Loucy (cell line): ENCODE data around the gene KDM6A.

Experiments used
- H2AFZ ChIP-seq: fragments of 200-600 bp; sonication (generic); 2 replicates; pipeline ENCODE4 v1.6.0; 2016; ENCODE audit warnings: antibody characterized with exemption, mild to moderate bottlenecking, low read length, moderate library complexity
- H3F3A ChIP-seq: fragments of 200-600 bp; 2 replicates; pipeline ENCODE4 v1.6.0; 2016; ENCODE audit warnings: antibody characterized with exemption, low read depth, mild to moderate bottlenecking
- H3K27me3 ChIP-seq: fragments of 200-600 bp; sonication (generic); 2 replicates; pipeline ENCODE4 v1.6.1; 2014; ENCODE audit warnings: low read length, mild to moderate bottlenecking; ENCODE audit not compliant: insufficient read depth, poor library complexity, severe bottlenecking
- H3K36me3 ChIP-seq: fragments of 200-600 bp; sonication (generic); 2 replicates; pipeline ENCODE4 v1.6.1; 2016; ENCODE audit warnings: low read length; ENCODE audit not compliant: insufficient read depth
- H3K4me1 ChIP-seq: fragments of 200-600 bp; sonication (generic); 2 replicates; pipeline ENCODE4 v1.5.1; 2014; ENCODE audit warnings: low read length, mild to moderate bottlenecking; ENCODE audit not compliant: insufficient read depth, poor library complexity, severe bottlenecking
- H3K4me2 ChIP-seq: fragments of 200-600 bp; sonication (generic); 2 replicates; pipeline ENCODE4 v1.6.0; 2014; ENCODE audit warnings: antibody characterized with exemption, low read length, low read depth, mild to moderate bottlenecking; ENCODE audit not compliant: poor library complexity, severe bottlenecking
- H3K4me3 ChIP-seq: fragments of 200-600 bp; sonication (generic); 2 replicates; pipeline ENCODE4 v1.5.1; 2014; ENCODE audit warnings: low read length, mild to moderate bottlenecking, mixed read lengths; ENCODE audit not compliant: poor library complexity, severe bottlenecking
- H3K79me2 ChIP-seq: fragments of 200-600 bp; sonication (generic); 2 replicates; pipeline ENCODE4 v1.6.1; 2014; ENCODE audit warnings: low read length; ENCODE audit not compliant: insufficient read depth
- H3K9ac ChIP-seq: fragments of 200-600 bp; sonication (generic); 2 replicates; pipeline ENCODE4 v1.6.0; 2014; ENCODE audit warnings: mild to moderate bottlenecking, low read depth, low read length, moderate library complexity; ENCODE audit not compliant: poor library complexity, severe bottlenecking
- H3K9me2 ChIP-seq: fragments of 200-600 bp; sonication (generic); replicated peaks from 2 replicates; pipeline ENCODE4 v1.6.1; 2016; ENCODE audit warnings: low read depth, low read length, mixed read lengths
- H3K9me3 ChIP-seq: fragments of 200-600 bp; sonication (generic); 2 replicates; pipeline ENCODE4 v1.6.1; 2014; ENCODE audit warnings: mild to moderate bottlenecking, antibody characterized with exemption, low read length, low read depth; ENCODE audit not compliant: insufficient read depth
- H4K20me1 ChIP-seq: fragments of 200-600 bp; sonication (generic); 2 replicates; pipeline ENCODE4 v1.6.0; 2014; ENCODE audit warnings: antibody characterized with exemption, low read length, mild to moderate bottlenecking; ENCODE audit not compliant: insufficient read depth, poor library complexity, severe bottlenecking
- CTCF ChIP-seq: fragments of 200-600 bp; sonication (generic); conservative IDR thresholded peaks from 2 replicates; pipeline ENCODE4 v1.5.1; 2014; ENCODE audit warnings: mild to moderate bottlenecking, antibody characterized with exemption, low read length
- EZH2phosphoT487 ChIP-seq: fragments of 200-600 bp; IDR thresholded peaks from 2 replicates; pipeline ENCODE4 v1.6.1; 2018; ENCODE audit warnings: antibody characterized with exemption, mild to moderate bottlenecking, moderate library complexity, borderline replicate concordance

KDM6A gene

DNA sequence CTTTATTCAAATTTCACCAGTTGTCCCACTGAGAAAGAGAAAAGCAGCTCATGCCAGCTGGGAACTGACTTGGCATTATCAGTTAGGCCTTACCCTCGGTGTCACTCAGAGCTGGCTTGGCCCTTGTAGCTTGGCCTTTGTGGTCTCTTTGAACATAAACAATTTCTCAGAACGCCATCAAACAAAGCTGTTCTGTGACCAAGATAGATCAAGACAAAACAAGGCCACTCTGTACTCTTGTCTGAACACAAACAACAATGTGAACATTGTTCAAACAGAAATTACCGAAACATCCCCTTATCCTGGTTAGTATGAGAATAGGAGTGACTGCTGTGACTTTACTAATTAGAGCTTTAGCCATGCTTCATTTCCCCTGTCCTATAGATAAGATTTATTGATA lies 270.5 kb downstream of the KDM6A start:
- TF ChIP-seq EZH2phosphoT487 (no peak), CTCF (no peak)
- no peaks in the 10 kb centered on the region for H3K27me3 ChIP-seq
- H3K36me3 ChIP-seq, result no peaks in the 10 kb centered on the region
- no peaks in the 10 kb centered on the region for H4K20me1 ChIP-seq
- H3K9me2 ChIP-seq, result no peaks in the 10 kb centered on the region
- no peaks in the 10 kb centered on the region for H3K9me3 ChIP-seq
- no peak overlapping the region for H3K4me3 ChIP-seq
- no peaks in the 10 kb centered on the region for H3F3A ChIP-seq
- no peak overlapping the region for H2AFZ ChIP-seq
- no peak overlapping the region for H3K9ac ChIP-seq
- H3K79me2 ChIP-seq, result no peaks in the 10 kb centered on the region
- no peak overlapping the region for H3K4me2 ChIP-seq
- H3K4me1 ChIP-seq, result no peaks in the 10 kb centered on the region

- no peak overlapping the region for H2AFZ ChIP-seq
- H3K9me3 ChIP-seq, result no peaks in the 10 kb centered on the region
- no peaks in the 10 kb centered on the region for H3K9me2 ChIP-seq
- H3K4me1 ChIP-seq, result no peaks in the 10 kb centered on the region
- no peak overlapping the region for H3K9ac ChIP-seq
- no peak overlapping the region for H3K4me2 ChIP-seq
- TF ChIP-seq EZH2phosphoT487 (no peak), CTCF (no peak)
- H3K4me3 ChIP-seq, result no peak overlapping the region
- no peaks in the 10 kb centered on the region for H4K20me1 ChIP-seq
- H3K36me3 ChIP-seq, result no peaks in the 10 kb centered on the region
- H3K79me2 ChIP-seq, result no peaks in the 10 kb centered on the region
- no peaks in the 10 kb centered on the region for H3F3A ChIP-seq
- no peaks in the 10 kb centered on the region for H3K27me3 ChIP-seq
Observed at GRCh38 chrX:45145492-45146215, 272.7 kb downstream of the KDM6A start.

GRCh38 chrX:45150821-45151220 lies 277.8 kb downstream of the KDM6A start:
- Histone ChIP-seq H4K20me1 (no peaks in the 10 kb centered on the region), H3K27me3 (no peaks in the 10 kb centered on the region), H3K9ac (no peak overlapping the region), H3K4me1 (no peaks in the 10 kb centered on the region), H2AFZ (no peak overlapping the region), H3K9me2 (no peaks in the 10 kb centered on the region), H3K79me2 (no peaks in the 10 kb centered on the region), H3K4me2 (no peak overlapping the region), H3F3A (no peaks in the 10 kb centered on the region), H3K9me3 (no peaks in the 10 kb centered on the region), H3K4me3 (no peak overlapping the region), H3K36me3 (no peaks in the 10 kb centered on the region)
- TF ChIP-seq EZH2phosphoT487 (no peak), CTCF (no peak)
